ENCODE measurements around the gene C7. TPM values are rescaled to one million over a fixed set of nuclear protein-coding genes. Genes with fewer than 3 reads are reported as not detected.

Gene C7
- polyA plus RNA-seq, 1 experiment, result 0.28 TPM

DNA sequence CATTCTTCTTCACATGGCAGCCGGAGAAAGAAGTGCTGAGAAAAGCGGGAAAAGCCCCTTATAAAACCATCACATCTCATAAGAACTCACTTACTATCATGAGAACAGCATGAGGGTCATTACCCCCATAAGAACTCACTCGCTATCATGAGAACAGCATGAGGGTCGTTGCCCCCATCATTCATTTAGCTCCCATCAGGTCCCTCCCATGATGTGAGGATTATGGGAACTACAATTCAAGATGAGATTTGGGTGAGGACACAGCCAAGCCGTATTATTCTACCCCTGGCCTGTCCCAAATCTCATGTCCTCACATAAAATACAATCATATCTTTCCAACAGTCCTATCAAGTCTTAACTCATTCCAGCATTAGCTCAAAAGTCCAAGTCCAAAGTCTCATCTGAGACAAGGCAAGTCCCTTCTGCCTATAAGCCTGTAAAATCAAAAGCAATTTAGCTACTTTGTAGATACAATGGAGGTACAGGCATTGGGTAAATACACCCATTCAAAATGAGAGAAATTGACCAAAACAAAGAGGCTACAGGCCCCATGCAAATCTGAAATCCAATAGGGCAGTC lies 82.8 kb downstream of the C7 start:
- DNase-seq (ENCODE audit: low read depth), result no peak
- Histone ChIP-seq H3K27me3 (ENCODE audit: control insufficient read depth, insufficient read depth, low read length) (no peaks in the 10 kb centered on the region), H3K36me3 (ENCODE audit: control insufficient read depth, insufficient read depth, low read length) (no peaks in the 10 kb centered on the region), H3K4me3 (ENCODE audit: low read depth, low read length) (no peak overlapping the region)
- POLR2A ChIA-PET, result no interaction called here
- CTCF ChIA-PET, result interaction anchor here (1.2 kb wide), 1 partner anchor 20 kb away, joined by 3 read pairs; no protein-coding TSS in a partner anchor
- no peak for TF ChIP-seq CTCF (IDR thresholded peaks at IDR 0.05; ENCODE audit: insufficient read depth, low read depth, low read length)

- ChIA-PET CTCF (no interaction called here), POLR2A (interaction anchor here (0.5 kb wide), 1 partner anchor 34 kb away, joined by 3 read pairs; no protein-coding TSS in a partner anchor)
- TF ChIP-seq CTCF (IDR thresholded peaks at IDR 0.05; ENCODE audit: insufficient read depth, low read depth, low read length), result no peak
- no peak for DNase-seq (ENCODE audit: low read depth)
- Histone ChIP-seq H3K4me3 (ENCODE audit: low read depth, low read length) (no peak overlapping the region), H3K36me3 (ENCODE audit: control insufficient read depth, insufficient read depth, low read length) (no peaks in the 10 kb centered on the region), H3K27me3 (ENCODE audit: control insufficient read depth, insufficient read depth, low read length) (no peaks in the 10 kb centered on the region)
Observed at GRCh38 chr5:40995801-40996586, 86.7 kb downstream of the C7 start.

- no peaks in the 10 kb centered on the region for H3K36me3 ChIP-seq (ENCODE audit: control insufficient read depth, insufficient read depth, low read length)
- no peak for DNase-seq (ENCODE audit: low read depth)
- TF ChIP-seq CTCF (IDR thresholded peaks at IDR 0.05; ENCODE audit: insufficient read depth, low read depth, low read length), result no peak
- POLR2A ChIA-PET, result no interaction called here
- H3K4me3 ChIP-seq (ENCODE audit: low read depth, low read length), result no peak overlapping the region
- CTCF ChIA-PET, result no interaction called here
- H3K27me3 ChIP-seq (ENCODE audit: control insufficient read depth, insufficient read depth, low read length), result no peaks in the 10 kb centered on the region
Observed at GRCh38 chr5:40999142-40999541, 89.8 kb downstream of the C7 start.

GRCh38 chr5:40999966-41000365 lies 90.7 kb downstream of the C7 start:
- ChIA-PET POLR2A (no interaction called here), CTCF (no interaction called here)
- TF ChIP-seq CTCF (IDR thresholded peaks at IDR 0.05; ENCODE audit: insufficient read depth, low read depth, low read length), result no peak
- Histone ChIP-seq H3K27me3 (ENCODE audit: control insufficient read depth, insufficient read depth, low read length) (no peaks in the 10 kb centered on the region), H3K36me3 (ENCODE audit: control insufficient read depth, insufficient read depth, low read length) (no peaks in the 10 kb centered on the region), H3K4me3 (ENCODE audit: low read depth, low read length) (no peak overlapping the region)
- DNase-seq (ENCODE audit: low read depth), result no peak

- TF ChIP-seq CTCF (IDR thresholded peaks at IDR 0.05; ENCODE audit: insufficient read depth, low read depth, low read length), result no peak
- no peak overlapping the region for H3K4me3 ChIP-seq (ENCODE audit: low read depth, low read length)
- H3K36me3 ChIP-seq (ENCODE audit: control insufficient read depth, insufficient read depth, low read length), result no peaks in the 10 kb centered on the region
- H3K27me3 ChIP-seq (ENCODE audit: control insufficient read depth, insufficient read depth, low read length), result no peaks in the 10 kb centered on the region
- DNase-seq (ENCODE audit: low read depth), result no peak
- ChIA-PET POLR2A (no interaction called here), CTCF (no interaction called here)
Observed at GRCh38 chr5:41003670-41004376, 94.5 kb downstream of the C7 start.
